Caco-2 (cell line): ENCODE data around the gene SYT1. TPM values are rescaled to one million over a fixed set of nuclear protein-coding genes. Genes with fewer than 3 reads are reported as not detected.

Experiments
- BruUV-seq: library from RNA; stranded (reverse); fragments of 400-500 nt; replicated peaks from 2 replicates; lab custom pipeline; 2021; lab: Mats Ljungman, UMichigan
- CTCF ChIA-PET: fragments of 300-600 bp; sonication (Branson Sonifier 250); formaldehyde crosslinking; loops from one replicate; lab custom pipeline; 2022; ENCODE audit warnings: antibody characterized with exemption; lab: Charles Lee
- POLR2A ChIA-PET: fragments of 300-600 bp; sonication (Branson Sonifier 250); formaldehyde crosslinking; loops from one replicate; lab custom pipeline; 2022; ENCODE audit warnings: antibody characterized with exemption; lab: Charles Lee
- DNase-seq, 2 experiments: peaks; one replicate each; pipeline versions ENCODE4 v3.0.0 to v3.0.0-alpha.2; 2020 to 2022
- H3K27me3 ChIP-seq: replicated peaks from 2 replicates; pipeline ENCODE4 v1.6.0; 2011; ENCODE audit warnings: low read length; ENCODE audit not compliant: control insufficient read depth, insufficient read depth
- H3K36me3 ChIP-seq: 2 replicates; pipeline ENCODE4 v1.5.1; 2011; ENCODE audit warnings: low read length; ENCODE audit not compliant: control insufficient read depth, insufficient read depth
- H3K4me1 ChIP-seq: fragments of 250-450 bp; sonication (Bioruptor Pico); 2 replicates; pipeline ENCODE4 v1.5.1; 2020; ENCODE audit warnings: mild to moderate bottlenecking
- H3K4me3 ChIP-seq: 2 replicates; pipeline ENCODE4 v1.5.1; 2011; ENCODE audit warnings: low read depth, mild to moderate bottlenecking, control low read depth, low read length
- H3K9me3 ChIP-seq: fragments of 250-450 bp; sonication (Bioruptor Pico); 2 replicates; pipeline ENCODE4 v1.5.1; 2020; ENCODE audit warnings: mild to moderate bottlenecking, moderate library complexity
- H3K27ac Mint-ChIP-seq: one replicate; pipeline ENCODE4 v1.8.0; 2022; ENCODE audit warnings: mixed read lengths; ENCODE audit not compliant: unreplicated experiment
- H3K27me3 Mint-ChIP-seq: one replicate; pipeline ENCODE4 v1.8.0; 2022; ENCODE audit warnings: mixed read lengths; ENCODE audit not compliant: insufficient read depth, unreplicated experiment
- H3K36me3 Mint-ChIP-seq: one replicate; pipeline ENCODE4 v1.8.0; 2022; ENCODE audit warnings: mild to moderate bottlenecking, mixed read lengths; ENCODE audit not compliant: insufficient read depth, unreplicated experiment
- H3K4me1 Mint-ChIP-seq: one replicate; pipeline ENCODE4 v1.8.0; 2022; ENCODE audit warnings: low read depth, mixed read lengths; ENCODE audit not compliant: unreplicated experiment
- H3K4me3 Mint-ChIP-seq: one replicate; pipeline ENCODE4 v1.8.0; 2022; ENCODE audit warnings: mild to moderate bottlenecking, moderate library complexity, mixed read lengths; ENCODE audit not compliant: unreplicated experiment
- H3K9me3 Mint-ChIP-seq: one replicate; pipeline ENCODE4 v1.8.0; 2022; ENCODE audit warnings: mixed read lengths; ENCODE audit not compliant: unreplicated experiment
- intact Hi-C: fragments of 100-400 bp; cut with micrococcal nuclease; formaldehyde crosslinking; loops from one replicate; pipeline ENCODE4 v1.10.0; 2022; ENCODE audit not compliant: unreplicated experiment
- total RNA-seq: library from RNA; stranded (reverse); gene quantifications from 2 replicates; pipeline ENCODE4 v1.2.3, GENCODE V29; 2022
- TF ChIP-seq, protein P1 (sequence below), 2 experiments: fragments of 200-600 bp in 1 of 2; IDR thresholded peaks; 1 replicate in 1 of 2; 2 replicates in 1 of 2; pipeline versions ENCODE4 v1.5.1 to v1.8.0; 2011 to 2022; ENCODE audit warnings: antibody characterized with exemption in 1 of 2, control low read depth in 1 of 2, inconsistent platforms in 1 of 2, low read depth in 1 of 2, low read length in 1 of 2, mild to moderate bottlenecking in 1 of 2, moderate library complexity in 1 of 2; ENCODE audit not compliant: insufficient read depth in 1 of 2, severe bottlenecking in 1 of 2, unreplicated experiment in 1 of 2

SYT1 gene
- total RNA-seq, 1 experiment from 2014 or later: 0.39 TPM

DNA sequence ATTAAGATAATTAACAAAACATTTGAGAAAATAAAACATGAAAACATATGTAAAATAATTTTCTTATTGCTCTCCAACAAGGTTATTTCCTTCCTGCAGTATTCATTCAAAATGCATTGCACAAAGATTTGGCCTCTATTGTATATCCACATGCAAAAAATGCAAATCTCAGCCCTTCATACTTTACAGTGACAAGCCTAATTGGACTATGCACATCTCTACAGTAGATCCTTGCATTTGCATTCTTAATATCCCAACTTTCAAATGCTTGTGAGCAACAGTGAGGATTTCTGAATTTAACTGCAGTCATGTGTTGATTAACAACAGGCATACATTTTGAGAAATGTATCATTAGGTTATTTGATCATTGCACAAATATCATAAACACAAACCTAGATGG lies 492.5 kb downstream of the SYT1 start:
- Histone ChIP-seq H3K4me3 (no peak overlapping the region), H3K4me1 (peaks cover 8% of the 10 kb centered on the region; the same call in 1 of the 2 replicates), H3K27me3 (no peaks in the 10 kb centered on the region), H3K9me3 (no peaks in the 10 kb centered on the region), H3K36me3 (no peaks in the 10 kb centered on the region)
- no peaks in the 10 kb centered on the region for H3K27me3 Mint-ChIP-seq
- no peaks in the 10 kb centered on the region for H3K36me3 Mint-ChIP-seq
- intact Hi-C loops: no loop called here
- H3K4me3 Mint-ChIP-seq: no peak overlapping the region
- TF ChIP-seq, protein P1, sequence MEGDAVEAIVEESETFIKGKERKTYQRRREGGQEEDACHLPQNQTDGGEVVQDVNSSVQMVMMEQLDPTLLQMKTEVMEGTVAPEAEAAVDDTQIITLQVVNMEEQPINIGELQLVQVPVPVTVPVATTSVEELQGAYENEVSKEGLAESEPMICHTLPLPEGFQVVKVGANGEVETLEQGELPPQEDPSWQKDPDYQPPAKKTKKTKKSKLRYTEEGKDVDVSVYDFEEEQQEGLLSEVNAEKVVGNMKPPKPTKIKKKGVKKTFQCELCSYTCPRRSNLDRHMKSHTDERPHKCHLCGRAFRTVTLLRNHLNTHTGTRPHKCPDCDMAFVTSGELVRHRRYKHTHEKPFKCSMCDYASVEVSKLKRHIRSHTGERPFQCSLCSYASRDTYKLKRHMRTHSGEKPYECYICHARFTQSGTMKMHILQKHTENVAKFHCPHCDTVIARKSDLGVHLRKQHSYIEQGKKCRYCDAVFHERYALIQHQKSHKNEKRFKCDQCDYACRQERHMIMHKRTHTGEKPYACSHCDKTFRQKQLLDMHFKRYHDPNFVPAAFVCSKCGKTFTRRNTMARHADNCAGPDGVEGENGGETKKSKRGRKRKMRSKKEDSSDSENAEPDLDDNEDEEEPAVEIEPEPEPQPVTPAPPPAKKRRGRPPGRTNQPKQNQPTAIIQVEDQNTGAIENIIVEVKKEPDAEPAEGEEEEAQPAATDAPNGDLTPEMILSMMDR (IDR thresholded peaks at IDR 0.05; ENCODE audit: insufficient read depth in 1 of 2, low read depth in 1 of 2, low read length in 1 of 2, severe bottlenecking in 1 of 2, unreplicated experiment in 1 of 2): no peak
- ChIA-PET CTCF (no interaction called here), POLR2A (no interaction called here)
- DNase-seq: no peak
- no peak overlapping the region for H3K27ac Mint-ChIP-seq
- BruUV-seq: no TSS peak
- peaks cover 10% of the 10 kb centered on the region for H3K4me1 Mint-ChIP-seq
- no peaks in the 10 kb centered on the region for H3K9me3 Mint-ChIP-seq

DNA sequence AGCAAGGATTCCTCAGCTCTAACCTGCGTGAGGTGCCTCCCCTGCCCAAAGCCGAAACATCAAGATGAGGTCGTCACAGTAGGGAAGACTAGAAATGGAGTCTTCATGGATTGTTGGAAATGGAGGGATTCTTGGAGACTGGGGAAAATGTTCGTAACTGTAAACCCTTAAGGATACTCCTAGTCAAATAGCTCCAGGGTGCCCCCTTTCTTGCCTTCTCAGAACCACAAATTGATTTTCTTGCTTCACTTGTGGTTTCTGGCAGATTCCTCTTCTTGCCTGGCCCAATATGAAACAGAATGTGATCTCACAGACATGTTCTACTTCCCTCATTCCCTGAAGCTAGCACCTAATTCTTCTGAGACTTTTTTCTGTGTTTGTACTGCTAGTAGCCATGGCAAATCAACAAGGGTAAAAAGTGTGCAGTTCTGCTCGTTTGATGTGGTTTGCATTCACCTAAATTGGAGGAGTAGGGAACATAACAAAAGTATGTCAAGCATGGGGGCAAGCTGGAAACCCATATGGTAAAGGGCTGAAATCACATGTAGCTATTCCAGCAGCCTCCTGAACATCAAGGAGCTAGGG lies 494.2 kb downstream of the SYT1 start:
- no TSS peak for BruUV-seq
- Histone ChIP-seq H3K4me3 (no peak overlapping the region), H3K9me3 (no peaks in the 10 kb centered on the region), H3K27me3 (no peaks in the 10 kb centered on the region), H3K36me3 (no peaks in the 10 kb centered on the region), H3K4me1 (peaks cover 22% of the 10 kb centered on the region)
- H3K4me3 Mint-ChIP-seq: no peak overlapping the region
- H3K9me3 Mint-ChIP-seq: no peaks in the 10 kb centered on the region
- DNase-seq: no peak
- intact Hi-C loops: no loop called here
- H3K27ac Mint-ChIP-seq: no peak overlapping the region
- peaks cover 2% of the 10 kb centered on the region for H3K36me3 Mint-ChIP-seq
- POLR2A ChIA-PET: no interaction called here
- CTCF ChIA-PET: no interaction called here
- no peaks in the 10 kb centered on the region for H3K27me3 Mint-ChIP-seq
- peaks cover 21% of the 10 kb centered on the region for H3K4me1 Mint-ChIP-seq
- TF ChIP-seq, protein P1 (IDR thresholded peaks at IDR 0.05; ENCODE audit: insufficient read depth in 1 of 2, low read depth in 1 of 2, low read length in 1 of 2, severe bottlenecking in 1 of 2, unreplicated experiment in 1 of 2): no peak

DNA sequence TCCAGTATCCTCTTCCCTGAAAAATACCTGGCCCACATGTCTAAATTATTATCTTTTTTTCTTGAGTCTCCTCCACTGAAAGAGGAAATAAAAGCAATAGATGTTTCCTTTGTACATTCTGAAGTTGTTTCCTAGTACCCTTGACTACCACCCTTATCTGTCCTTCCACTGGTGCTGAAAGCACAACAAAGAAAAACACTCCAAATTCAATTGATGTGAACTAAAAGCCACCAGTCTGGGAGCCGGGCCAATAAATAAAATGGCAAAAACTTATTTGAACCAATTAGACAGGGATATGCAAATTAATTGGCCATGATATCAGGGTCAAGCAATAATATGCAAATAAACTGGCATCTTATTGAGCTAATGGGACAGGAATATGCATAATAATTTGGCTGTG lies 495.7 kb downstream of the SYT1 start:
- ChIA-PET CTCF (no interaction called here), POLR2A (no interaction called here)
- Mint-ChIP-seq H3K27ac (no peak overlapping the region), H3K4me1 (peaks cover 27% of the 10 kb centered on the region), H3K36me3 (peaks cover 6% of the 10 kb centered on the region), H3K4me3 (no peak overlapping the region), H3K9me3 (no peaks in the 10 kb centered on the region), H3K27me3 (no peaks in the 10 kb centered on the region)
- TF ChIP-seq, protein P1 (IDR thresholded peaks at IDR 0.05; ENCODE audit: insufficient read depth in 1 of 2, low read depth in 1 of 2, low read length in 1 of 2, severe bottlenecking in 1 of 2, unreplicated experiment in 1 of 2): no peak
- Histone ChIP-seq H3K4me1 (peaks cover 36% of the 10 kb centered on the region), H3K9me3 (no peaks in the 10 kb centered on the region), H3K4me3 (no peak overlapping the region), H3K27me3 (no peaks in the 10 kb centered on the region), H3K36me3 (no peaks in the 10 kb centered on the region)
- no peak for DNase-seq
- no TSS peak for BruUV-seq
- intact Hi-C loops: no loop called here
